ENCODE data around the gene SMO. TPM values are rescaled to one million over a fixed set of nuclear protein-coding genes. Genes with fewer than 3 reads are reported as not detected.
A peak's percentile ranks its signal among the peaks of the same experiment; 100 is the strongest.
"Not testable (repeated sequence)": the region's sequence is repeated elsewhere in the genome, so short reads cannot be mapped to it uniquely, and the experiment has no call there.

SMO gene
- total RNA-seq, 1 experiment from 2014 or later = 40.5 TPM

DNA sequence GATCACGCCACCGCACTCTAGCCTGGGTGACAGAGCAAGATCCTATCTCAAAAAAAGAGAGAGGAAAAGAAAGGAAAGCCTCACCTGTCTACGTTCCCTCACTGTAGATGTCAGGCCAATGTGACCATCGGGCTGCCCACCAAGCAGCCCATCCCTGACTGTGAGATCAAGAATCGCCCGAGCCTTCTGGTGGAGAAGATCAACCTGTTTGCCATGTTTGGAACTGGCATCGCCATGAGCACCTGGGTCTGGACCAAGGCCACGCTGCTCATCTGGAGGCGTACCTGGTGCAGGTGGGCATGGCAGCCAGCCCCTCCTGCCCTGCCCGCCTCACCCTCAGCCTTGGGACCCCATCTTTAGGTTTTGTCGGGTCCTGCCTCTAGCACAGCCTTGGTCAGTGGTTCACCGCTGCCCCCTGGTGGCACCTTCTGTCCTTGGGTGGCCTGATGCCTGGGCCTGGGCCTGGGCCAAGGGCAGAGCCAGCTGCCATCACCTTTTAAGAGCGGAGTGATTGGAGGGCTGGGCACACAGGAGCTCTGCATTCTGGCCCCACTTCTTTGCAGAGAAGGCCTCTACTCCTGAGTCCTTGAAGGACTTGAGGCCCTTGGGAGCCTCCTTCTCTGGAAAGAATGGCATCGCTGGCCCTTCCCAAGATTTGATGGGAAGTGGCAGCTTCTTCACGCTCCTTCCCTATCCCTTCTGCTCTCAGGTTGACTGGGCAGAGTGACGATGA is 22.0 kb downstream of the SMO start:
- no peaks in the 10 kb centered on the region for H3K27me3 ChIP-seq
- no peaks in the 10 kb centered on the region for H3K9me3 ChIP-seq (replicated peaks)
- H3K4me1 ChIP-seq = no peaks in the 10 kb centered on the region
- H3K4me3 ChIP-seq = no peak overlapping the region
- H3K36me3 ChIP-seq = peaks cover 12% of the 10 kb centered on the region; the same call in 1 of the 2 replicates
- H3K27ac ChIP-seq = no peak overlapping the region
- peak; percentile 79 to 89 for DNase-seq

DNA sequence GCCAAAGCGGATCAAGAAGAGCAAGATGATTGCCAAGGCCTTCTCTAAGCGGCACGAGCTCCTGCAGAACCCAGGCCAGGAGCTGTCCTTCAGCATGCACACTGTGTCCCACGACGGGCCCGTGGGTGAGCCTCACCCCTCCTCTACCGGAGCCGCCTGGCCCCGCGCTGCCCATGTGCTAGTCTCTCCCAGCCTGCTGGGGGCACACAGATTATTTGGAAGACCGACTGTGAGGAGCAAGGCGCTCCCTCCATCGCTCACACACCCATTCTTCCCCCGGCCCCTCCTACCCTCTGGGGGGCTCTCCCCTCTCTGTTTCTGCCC is 22.5 kb downstream of the SMO start:
- Histone ChIP-seq H3K4me3 (no peak overlapping the region), H3K27me3 (no peaks in the 10 kb centered on the region), H3K27ac (no peak overlapping the region), H3K9me3 (replicated peaks) (no peaks in the 10 kb centered on the region), H3K4me1 (no peaks in the 10 kb centered on the region), H3K36me3 (peaks cover 12% of the 10 kb centered on the region; the same call in 1 of the 2 replicates)
- no peak for DNase-seq

DNA sequence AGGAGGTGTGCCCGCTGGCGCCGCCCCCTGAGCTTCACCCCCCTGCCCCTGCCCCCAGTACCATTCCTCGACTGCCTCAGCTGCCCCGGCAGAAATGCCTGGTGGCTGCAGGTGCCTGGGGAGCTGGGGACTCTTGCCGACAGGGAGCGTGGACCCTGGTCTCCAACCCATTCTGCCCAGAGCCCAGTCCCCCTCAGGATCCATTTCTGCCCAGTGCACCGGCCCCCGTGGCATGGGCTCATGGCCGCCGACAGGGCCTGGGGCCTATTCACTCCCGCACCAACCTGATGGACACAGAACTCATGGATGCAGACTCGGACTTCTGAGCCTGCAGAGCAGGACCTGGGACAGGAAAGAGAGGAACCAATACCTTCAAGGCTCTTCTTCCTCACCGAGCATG is 23.7 kb downstream of the SMO start:
- H3K9me3 ChIP-seq (replicated peaks) = no peaks in the 10 kb centered on the region
- H3K36me3 ChIP-seq = peaks cover 12% of the 10 kb centered on the region; the same call in 1 of the 2 replicates
- H3K27ac ChIP-seq = no peak overlapping the region
- DNase-seq = no peak
- no peaks in the 10 kb centered on the region for H3K4me1 ChIP-seq
- no peaks in the 10 kb centered on the region for H3K27me3 ChIP-seq
- H3K4me3 ChIP-seq = no peak overlapping the region

DNA sequence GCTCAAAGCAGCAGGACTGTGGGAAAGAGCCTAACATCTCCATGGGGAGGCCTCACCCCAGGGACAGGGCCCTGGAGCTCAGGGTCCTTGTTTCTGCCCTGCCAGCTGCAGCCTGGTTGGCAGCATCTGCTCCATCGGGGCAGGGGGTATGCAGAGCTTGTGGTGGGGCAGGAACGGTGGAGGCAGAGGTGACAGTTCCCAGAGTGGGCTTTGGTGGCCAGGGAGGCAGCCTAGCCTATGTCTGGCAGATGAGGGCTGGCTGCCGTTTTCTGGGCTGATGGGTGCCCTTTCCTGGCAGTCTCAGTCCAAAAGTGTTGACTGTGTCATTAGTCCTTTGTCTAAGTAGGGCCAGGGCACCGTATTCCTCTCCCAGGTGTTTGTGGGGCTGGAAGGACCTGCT is 24.2 kb downstream of the SMO start:
- Histone ChIP-seq H3K4me1 (no peaks in the 10 kb centered on the region), H3K4me3 (no peak overlapping the region), H3K27ac (no peak overlapping the region), H3K27me3 (no peaks in the 10 kb centered on the region), H3K36me3 (peaks cover 8% of the 10 kb centered on the region; the same call in 1 of the 2 replicates), H3K9me3 (replicated peaks) (no peaks in the 10 kb centered on the region)
- DNase-seq = no peak

DNA sequence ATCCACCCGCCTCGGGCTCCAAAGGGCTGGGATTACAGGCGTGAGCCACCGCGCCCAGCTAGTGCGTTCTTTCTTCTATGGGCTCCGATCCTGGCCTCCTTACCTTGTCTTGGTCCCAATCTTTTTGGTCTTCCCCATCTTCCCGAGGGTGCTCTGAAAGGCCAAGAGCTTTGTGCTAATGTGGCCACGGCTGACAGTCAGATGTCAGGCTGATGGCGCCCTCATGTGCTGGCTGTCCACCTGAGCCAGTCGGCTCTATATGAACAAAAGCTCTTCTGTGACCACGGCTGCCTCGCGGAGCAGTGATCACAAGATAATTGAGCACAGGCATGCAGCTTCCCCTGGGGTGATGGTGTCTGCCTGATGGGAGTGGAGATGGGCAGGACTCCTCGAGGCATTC is 25.4 kb downstream of the SMO start:
- Histone ChIP-seq H3K27ac (no peak overlapping the region), H3K36me3 (peaks cover 8% of the 10 kb centered on the region; the same call in 1 of the 2 replicates), H3K4me1 (no peaks in the 10 kb centered on the region), H3K4me3 (no peak overlapping the region), H3K27me3 (no peaks in the 10 kb centered on the region), H3K9me3 (replicated peaks) (no peaks in the 10 kb centered on the region)
- DNase-seq = peak; percentile 40 to 53

DNA sequence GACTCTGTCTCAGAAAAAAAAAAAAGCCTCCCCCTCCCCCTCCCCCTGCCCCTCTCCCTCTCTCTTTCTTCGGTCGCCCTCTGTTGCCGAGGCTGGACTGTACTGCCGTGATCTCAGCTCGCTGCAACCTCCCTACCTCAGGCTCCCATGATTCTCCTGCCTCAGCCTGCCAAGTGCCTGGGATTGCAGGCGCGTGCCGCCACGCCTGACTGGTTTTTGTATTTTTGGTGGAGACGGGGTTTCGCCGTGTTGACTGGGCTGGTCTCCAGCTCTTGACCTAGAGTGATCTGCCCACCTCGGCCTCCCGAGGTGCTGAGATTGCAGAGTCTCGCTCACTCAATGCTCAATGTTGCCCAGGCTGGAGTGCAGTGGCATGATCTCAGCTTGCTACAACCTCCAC is 27.3 kb downstream of the SMO start:
- H3K27ac ChIP-seq; H3K9me3 ChIP-seq (replicated peaks); H3K4me3 ChIP-seq; H3K27me3 ChIP-seq; DNase-seq; H3K4me1 ChIP-seq; H3K36me3 ChIP-seq: not testable (repeated sequence)

DNA sequence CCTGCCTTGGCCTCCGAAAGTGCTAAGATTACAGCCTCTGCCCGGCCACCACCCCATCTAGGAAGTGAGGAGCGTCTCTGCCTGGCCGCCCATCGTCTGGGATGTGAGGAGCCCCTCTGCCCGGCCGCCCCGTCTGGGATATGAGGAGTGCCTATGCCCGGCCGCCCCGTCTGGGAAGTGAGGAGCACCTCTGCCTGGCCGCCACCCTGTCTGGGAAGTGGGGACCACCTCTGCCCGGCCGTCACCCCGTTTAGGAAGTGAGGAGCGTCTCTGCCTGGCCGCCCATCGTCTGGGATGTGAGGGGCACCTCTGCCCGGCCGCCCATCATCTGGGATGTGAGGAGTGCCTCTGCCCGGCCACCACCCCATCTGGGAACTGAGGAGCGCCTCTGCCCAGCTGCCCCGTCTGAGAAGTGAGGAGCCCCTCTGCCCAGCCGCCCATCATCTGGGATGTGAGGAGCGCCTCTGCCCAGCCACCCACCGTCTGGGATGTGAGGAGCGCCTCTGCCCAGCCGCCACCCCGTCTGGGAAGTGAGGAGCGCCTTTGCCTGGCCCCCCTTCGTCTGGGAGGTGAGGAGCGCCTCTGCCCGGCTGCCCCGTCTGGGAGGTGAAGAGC is 27.8 kb downstream of the SMO start:
- H3K9me3 ChIP-seq (replicated peaks) = not testable (repeated sequence)

DNA sequence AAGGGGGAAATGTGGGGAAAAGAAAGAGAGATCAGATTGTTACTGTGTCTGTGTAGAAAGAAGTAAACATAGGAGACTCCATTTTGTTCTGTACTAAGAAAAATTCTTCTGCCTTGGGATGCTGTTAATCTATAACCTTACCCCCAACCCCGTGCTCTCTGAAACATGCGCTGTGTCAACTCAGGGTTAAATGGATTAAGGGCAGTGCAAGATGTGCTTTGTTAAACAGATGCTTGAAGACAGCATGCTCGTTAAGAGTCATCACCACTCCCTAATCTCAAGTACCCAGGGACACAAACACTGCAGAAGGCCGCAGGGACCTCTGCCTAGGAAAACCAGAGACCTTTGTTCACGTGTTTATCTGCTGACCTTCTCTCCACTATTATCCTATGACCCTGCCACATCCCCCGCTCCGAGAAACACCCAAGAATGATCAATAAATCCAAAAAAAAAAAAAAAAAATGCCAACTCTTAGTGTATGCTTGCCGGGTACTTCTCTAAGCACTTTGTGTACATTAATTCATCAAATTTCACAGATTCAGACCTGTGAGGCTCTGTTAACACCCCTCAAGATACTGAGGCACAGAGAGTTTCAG is 28.5 kb downstream of the SMO start:
- not testable (repeated sequence) for H3K36me3 ChIP-seq; H3K27me3 ChIP-seq; H3K4me1 ChIP-seq; H3K9me3 ChIP-seq (replicated peaks); H3K27ac ChIP-seq; H3K4me3 ChIP-seq; DNase-seq

More for the DNA sequence above, 27.8 kb downstream of the SMO start:
- H3K27me3 ChIP-seq, DNase-seq, H3K4me3 ChIP-seq, H3K4me1 ChIP-seq, H3K27ac ChIP-seq, H3K36me3 ChIP-seq: not testable (repeated sequence)

DNA sequence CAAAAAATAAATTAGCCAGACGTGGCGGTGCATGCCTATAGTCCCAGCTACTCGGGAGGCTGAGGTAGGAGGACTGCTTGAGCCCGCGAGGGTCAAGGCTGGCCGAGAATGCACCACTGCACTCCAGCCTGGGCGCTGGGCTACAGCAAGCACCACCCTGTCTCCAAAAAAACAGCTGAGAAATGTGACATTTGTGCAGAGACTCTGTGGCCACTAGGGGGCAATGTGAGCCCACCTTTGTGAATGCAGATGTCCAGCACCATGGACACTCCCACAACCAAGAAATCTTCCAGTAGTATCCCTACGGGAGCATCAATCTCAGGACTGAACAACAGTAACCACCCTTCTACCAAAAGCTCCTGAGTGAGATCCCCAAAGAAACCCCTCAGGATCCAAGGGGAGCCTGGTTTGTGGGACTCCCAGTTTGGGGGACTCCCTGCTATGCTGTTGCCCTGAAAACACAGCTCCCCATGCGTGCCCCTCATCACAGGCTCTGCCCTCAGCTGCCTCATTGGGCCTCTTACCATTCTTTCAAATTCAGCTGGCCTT is 30.2 kb downstream of the SMO start:
- Histone ChIP-seq H3K9me3 (replicated peaks) (no peaks in the 10 kb centered on the region), H3K27me3 (no peaks in the 10 kb centered on the region), H3K4me3 (no peak overlapping the region), H3K4me1 (peaks cover 3% of the 10 kb centered on the region; the same call in 1 of the 2 replicates), H3K36me3 (no peaks in the 10 kb centered on the region), H3K27ac (no peak overlapping the region)
- peak; percentile 86 to 96 for DNase-seq

DNA sequence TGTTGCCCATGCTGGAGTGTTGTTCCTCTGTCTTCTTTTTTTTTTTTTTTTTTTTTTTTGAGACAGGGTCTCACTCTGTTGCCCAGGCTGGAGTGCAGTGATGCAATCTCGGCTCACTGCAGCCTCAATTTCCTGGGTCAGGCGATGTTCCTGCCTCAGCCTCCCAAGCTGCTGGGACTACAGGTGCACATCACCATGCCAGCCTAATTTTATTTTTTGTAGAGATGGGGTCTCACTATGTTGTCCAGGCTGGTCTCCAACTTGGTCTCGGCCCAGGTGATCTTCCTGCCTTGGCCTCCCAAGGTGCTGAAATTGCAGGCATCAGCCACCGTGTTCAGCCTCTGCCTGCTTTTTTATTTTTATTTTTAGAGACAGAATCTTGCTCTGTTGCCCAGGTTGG is 30.7 kb downstream of the SMO start:
- H3K4me3 ChIP-seq; DNase-seq; H3K9me3 ChIP-seq (replicated peaks); H3K27ac ChIP-seq; H3K27me3 ChIP-seq; H3K4me1 ChIP-seq; H3K36me3 ChIP-seq: not testable (repeated sequence)

DNA sequence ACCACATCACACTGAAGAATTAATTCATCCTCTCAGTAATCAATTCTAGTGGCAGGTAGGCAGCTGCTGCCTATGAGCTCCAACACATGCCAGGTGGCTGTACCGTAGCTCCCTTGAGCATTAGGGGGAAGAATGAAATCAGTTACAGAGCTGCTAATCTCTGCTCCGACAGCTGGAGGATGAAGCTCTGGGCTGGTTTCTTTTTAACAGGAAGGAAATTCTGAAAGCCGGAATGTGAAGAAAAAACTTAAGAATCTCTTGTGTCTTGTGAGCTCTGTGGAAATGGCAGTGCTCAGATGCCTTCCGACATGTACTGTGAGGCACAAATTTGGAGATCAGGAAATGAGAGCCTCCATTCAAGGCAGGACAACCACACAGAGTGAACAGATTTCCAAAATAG is 33.6 kb downstream of the SMO start:
- peak; percentile 34 to 74 for DNase-seq
- H3K9me3 ChIP-seq (replicated peaks) = no peaks in the 10 kb centered on the region
- no peak overlapping the region for H3K27ac ChIP-seq

DNA sequence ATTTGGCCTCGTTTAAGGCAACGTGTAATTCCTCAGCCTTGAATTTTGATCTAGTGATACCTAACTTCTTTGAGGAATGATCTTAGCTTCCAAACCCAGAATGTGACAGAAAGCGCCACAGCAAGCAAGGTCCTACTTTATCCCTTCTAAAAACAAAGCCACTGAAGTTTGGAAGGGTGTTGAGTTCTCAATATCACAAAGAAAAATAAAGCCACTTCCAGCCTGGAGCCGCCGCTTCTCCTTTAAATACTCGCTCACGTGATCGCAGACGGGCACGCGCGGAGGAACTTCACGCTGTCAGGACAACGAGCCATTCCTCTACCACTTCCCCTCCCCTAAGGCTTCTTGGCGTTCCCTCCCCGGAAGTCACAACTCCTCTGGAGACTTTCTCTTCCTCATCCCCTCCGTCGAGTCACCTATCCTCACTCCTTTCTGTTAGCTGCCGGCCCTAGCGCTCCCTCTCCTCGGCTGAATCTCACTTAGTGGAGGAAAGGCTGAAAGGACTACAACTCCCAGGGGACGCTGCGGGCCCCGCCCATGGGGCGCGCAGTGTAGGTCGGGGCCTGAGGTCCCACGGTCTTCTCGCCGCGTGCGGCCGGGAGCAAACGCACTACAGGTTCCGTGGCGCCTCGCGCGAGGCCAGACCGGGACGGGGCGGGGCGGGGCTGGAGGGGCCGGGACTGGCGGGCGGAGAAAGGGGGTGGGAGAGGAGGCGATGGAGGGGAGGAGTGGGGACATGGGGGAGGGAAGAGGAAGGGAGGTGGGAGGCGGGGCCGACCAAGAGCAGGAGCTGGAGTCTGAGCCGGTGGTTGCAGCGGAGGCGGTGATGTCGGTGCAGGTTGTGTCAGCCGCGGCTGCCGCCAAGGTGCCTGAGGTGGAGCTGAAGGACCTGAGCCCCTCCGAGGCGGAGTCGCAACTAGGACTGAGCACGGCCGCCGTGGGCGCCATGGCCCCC is 36.1 kb downstream of the SMO start, which contains the start of gene AHCYL2:
TSS of gene AHCYL2 (plus strand) at position 780 of the 955 bp plus-strand sequence.
- no peaks in the 10 kb centered on the region for H3K36me3 ChIP-seq
- DNase-seq = peak; percentile 98 to 99
- H3K27me3 ChIP-seq = no peaks in the 10 kb centered on the region
- peak within 1 kb of the TSS; percentile 49 for H3K27ac ChIP-seq
- peaks cover 13% of the 10 kb centered on the region; the same call in 1 of the 2 replicates for H3K4me1 ChIP-seq
- no peaks in the 10 kb centered on the region for H3K9me3 ChIP-seq (replicated peaks)
- peak within 1 kb of the TSS; percentile 80 for H3K4me3 ChIP-seq

More for the DNA sequence above, 33.6 kb downstream of the SMO start:
- no peak overlapping the region for H3K4me3 ChIP-seq
- H3K27me3 ChIP-seq = no peaks in the 10 kb centered on the region
- no peaks in the 10 kb centered on the region for H3K36me3 ChIP-seq
- peaks cover 8% of the 10 kb centered on the region; the same call in 1 of the 2 replicates for H3K4me1 ChIP-seq

DNA sequence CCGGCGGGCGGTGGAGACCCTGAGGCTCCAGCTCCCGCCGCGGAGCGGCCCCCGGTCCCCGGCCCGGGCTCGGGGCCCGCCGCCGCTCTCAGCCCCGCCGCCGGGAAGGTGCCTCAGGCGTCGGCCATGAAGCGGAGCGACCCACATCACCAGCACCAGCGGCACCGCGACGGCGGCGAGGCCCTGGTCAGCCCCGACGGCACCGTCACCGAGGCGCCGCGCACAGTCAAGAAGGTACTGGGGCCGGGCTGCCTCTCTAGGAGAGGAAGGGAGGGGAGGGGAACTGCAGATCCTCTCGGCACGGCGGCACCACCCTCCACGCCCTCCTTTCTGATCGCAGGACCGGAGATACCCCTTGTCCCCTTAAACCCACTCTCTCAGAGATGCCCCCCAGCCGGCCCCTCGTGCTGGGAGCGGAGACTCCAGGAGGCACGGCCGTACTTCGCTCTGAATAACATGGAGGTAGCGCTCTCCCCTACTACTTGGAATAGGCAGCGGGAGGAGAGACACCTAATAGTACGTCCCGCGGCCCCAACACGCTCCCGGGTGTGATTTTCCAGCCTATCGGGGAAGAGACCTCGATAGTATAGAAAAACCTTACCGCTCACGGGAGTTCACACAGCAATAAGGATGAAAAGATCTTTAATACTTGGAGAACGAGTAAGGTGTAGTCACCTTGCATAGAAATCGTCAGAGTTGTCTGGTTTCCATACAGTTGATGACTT is 36.9 kb downstream of the SMO start:
- Histone ChIP-seq H3K4me1 (peaks cover 13% of the 10 kb centered on the region; the same call in 1 of the 2 replicates), H3K9me3 (replicated peaks) (no peaks in the 10 kb centered on the region), H3K27ac (no peak overlapping the region; the same call in 1 of the 2 replicates), H3K27me3 (no peaks in the 10 kb centered on the region), H3K36me3 (no peaks in the 10 kb centered on the region), H3K4me3 (peak overlapping the region; percentile 80)
- DNase-seq = peak; percentile 54 to 68
